HG02973 (cell line): ENCODE results near the gene FBXL13.
"Not testable (repeated sequence)": the region's sequence is repeated elsewhere in the genome, so short reads cannot be mapped to it uniquely, and the experiment has no call there.

Experiments
- ATAC-seq: cut with Tn5 transposase; IDR thresholded peaks from one replicate; pipeline ENCODE4 v1.9.1; 2021; ENCODE audit warnings: moderate library complexity; ENCODE audit not compliant: unreplicated experiment

Gene FBXL13

GRCh38 chr7:102872460-102872859, 202.1 kb downstream of the FBXL13 start:
- no peak for ATAC-seq

GRCh38 chr7:102869195-102869594, 205.4 kb downstream of the FBXL13 start:
- no peak for ATAC-seq

GRCh38 chr7:102866535-102867215, 207.9 kb downstream of the FBXL13 start:
- ATAC-seq, result no peak

GRCh38 chr7:102864958-102865357, 209.6 kb downstream of the FBXL13 start:
- ATAC-seq, result no peak

- ATAC-seq, result no peak
These were observed 214.2 kb downstream of the FBXL13 start for GRCh38 chr7:102860351-102860811.

- no peak for ATAC-seq
These were observed 214.8 kb downstream of the FBXL13 start for GRCh38 chr7:102859799-102860125.

GRCh38 chr7:102859084-102859798, 215.4 kb downstream of the FBXL13 start:
- ATAC-seq, result no peak

GRCh38 chr7:102856036-102856435, 218.6 kb downstream of the FBXL13 start:
- ATAC-seq, result no peak

- no peak for ATAC-seq
These were observed 225.1 kb downstream of the FBXL13 start for GRCh38 chr7:102849538-102849937.

- no peak for ATAC-seq
These were observed 225.5 kb downstream of the FBXL13 start for GRCh38 chr7:102849079-102849478.

GRCh38 chr7:102845346-102845745, 229.2 kb downstream of the FBXL13 start:
- no peak for ATAC-seq

- ATAC-seq, result peak; percentile 90
These were observed 230.7 kb downstream of the FBXL13 start for GRCh38 chr7:102843850-102844249.

GRCh38 chr7:102842284-102842683, 232.3 kb downstream of the FBXL13 start:
- ATAC-seq, result no peak

GRCh38 chr7:102841290-102841689, 233.3 kb downstream of the FBXL13 start:
- no peak for ATAC-seq

GRCh38 chr7:102840404-102840803, 234.2 kb downstream of the FBXL13 start:
- no peak for ATAC-seq

GRCh38 chr7:102838572-102839101, 236.0 kb downstream of the FBXL13 start:
- ATAC-seq, result not testable (repeated sequence)

- ATAC-seq, result no peak
These were observed 236.8 kb downstream of the FBXL13 start for GRCh38 chr7:102837802-102838201.

GRCh38 chr7:102836977-102837376, 237.6 kb downstream of the FBXL13 start:
- no peak for ATAC-seq

GRCh38 chr7:102836191-102836919, 238.2 kb downstream of the FBXL13 start:
- ATAC-seq, result no peak

- ATAC-seq, result peak; percentile 98
These were observed 239.6 kb downstream of the FBXL13 start for GRCh38 chr7:102834999-102835398.

- no peak for ATAC-seq
These were observed 240.1 kb downstream of the FBXL13 start for GRCh38 chr7:102834466-102834865.

GRCh38 chr7:102833343-102833742, 241.3 kb downstream of the FBXL13 start:
- no peak for ATAC-seq
